ENCODE measurements around the gene NEDD4L. TPM values are rescaled to one million over a fixed set of nuclear protein-coding genes. Genes with fewer than 3 reads are reported as not detected.

NEDD4L gene
- total RNA-seq, 2 experiments from 2014 or later: 11.2 to 13.7 TPM

- TF ChIP-seq, protein P1, sequence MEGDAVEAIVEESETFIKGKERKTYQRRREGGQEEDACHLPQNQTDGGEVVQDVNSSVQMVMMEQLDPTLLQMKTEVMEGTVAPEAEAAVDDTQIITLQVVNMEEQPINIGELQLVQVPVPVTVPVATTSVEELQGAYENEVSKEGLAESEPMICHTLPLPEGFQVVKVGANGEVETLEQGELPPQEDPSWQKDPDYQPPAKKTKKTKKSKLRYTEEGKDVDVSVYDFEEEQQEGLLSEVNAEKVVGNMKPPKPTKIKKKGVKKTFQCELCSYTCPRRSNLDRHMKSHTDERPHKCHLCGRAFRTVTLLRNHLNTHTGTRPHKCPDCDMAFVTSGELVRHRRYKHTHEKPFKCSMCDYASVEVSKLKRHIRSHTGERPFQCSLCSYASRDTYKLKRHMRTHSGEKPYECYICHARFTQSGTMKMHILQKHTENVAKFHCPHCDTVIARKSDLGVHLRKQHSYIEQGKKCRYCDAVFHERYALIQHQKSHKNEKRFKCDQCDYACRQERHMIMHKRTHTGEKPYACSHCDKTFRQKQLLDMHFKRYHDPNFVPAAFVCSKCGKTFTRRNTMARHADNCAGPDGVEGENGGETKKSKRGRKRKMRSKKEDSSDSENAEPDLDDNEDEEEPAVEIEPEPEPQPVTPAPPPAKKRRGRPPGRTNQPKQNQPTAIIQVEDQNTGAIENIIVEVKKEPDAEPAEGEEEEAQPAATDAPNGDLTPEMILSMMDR (IDR thresholded peaks at IDR 0.05): no peak
- H3K27ac ChIP-seq (ENCODE audit: low read depth in 1 of 2, low read length in 2 of 2): no peak overlapping the region
- Mint-ChIP-seq H3K36me3 (ENCODE audit: low read depth) (no peaks in the 10 kb centered on the region), H3K4me1 (ENCODE audit: low read depth) (no peaks in the 10 kb centered on the region), H3K9me3 (no peaks in the 10 kb centered on the region), H3K27me3 (no peaks in the 10 kb centered on the region), H3K27ac (no peak overlapping the region), H3K4me3 (no peak overlapping the region)
- CTCF ChIA-PET: no interaction called here
- DNase-seq: no peak
- H3K9me3 ChIP-seq (ENCODE audit: control insufficient read depth in 1 of 2, insufficient read depth in 1 of 2, low read length in 2 of 2): no peaks in the 10 kb centered on the region
- intact Hi-C loops (cut with DNase I, micrococcal nuclease): loop anchor here in 1 of 2 experiments (10.0 kb wide), 1 partner anchor 375 kb away; no protein-coding TSS in a partner anchor
- H3K27me3 ChIP-seq (ENCODE audit: control insufficient read depth in 1 of 2, insufficient read depth in 2 of 2, low read length in 2 of 2): no peaks in the 10 kb centered on the region
- no peak for ATAC-seq (ENCODE audit: poor library complexity)
- H3K4me1 ChIP-seq (ENCODE audit: insufficient read depth, low read length): peaks cover 1% of the 10 kb centered on the region
- POLR2A ChIA-PET: no interaction called here
- H3K36me3 ChIP-seq (ENCODE audit: insufficient read depth, low read length): no peaks in the 10 kb centered on the region
- H3K4me3 ChIP-seq (ENCODE audit: low read length): no peak overlapping the region
These were observed 345.7 kb downstream of the NEDD4L start for GRCh38 chr18:58389745-58390144.

- no peak overlapping the region for H3K4me3 ChIP-seq (ENCODE audit: low read length)
- Mint-ChIP-seq H3K27ac (no peak overlapping the region), H3K4me3 (no peak overlapping the region), H3K36me3 (ENCODE audit: low read depth) (no peaks in the 10 kb centered on the region), H3K27me3 (no peaks in the 10 kb centered on the region), H3K4me1 (ENCODE audit: low read depth) (peaks cover 2% of the 10 kb centered on the region), H3K9me3 (no peaks in the 10 kb centered on the region)
- H3K36me3 ChIP-seq (ENCODE audit: insufficient read depth, low read length): no peaks in the 10 kb centered on the region
- TF ChIP-seq, protein P1 (IDR thresholded peaks at IDR 0.05): no peak
- H3K27me3 ChIP-seq (ENCODE audit: control insufficient read depth in 1 of 2, insufficient read depth in 2 of 2, low read length in 2 of 2): no peaks in the 10 kb centered on the region
- ATAC-seq (ENCODE audit: poor library complexity): no peak
- intact Hi-C loops (cut with DNase I, micrococcal nuclease): loop anchor here in 1 of 2 experiments (10.0 kb wide), 1 partner anchor 374 kb away; no protein-coding TSS in a partner anchor
- no peak for DNase-seq
- peaks cover 7% of the 10 kb centered on the region for H3K4me1 ChIP-seq (ENCODE audit: insufficient read depth, low read length)
- H3K27ac ChIP-seq (ENCODE audit: low read depth in 1 of 2, low read length in 2 of 2): no peak overlapping the region
- no peaks in the 10 kb centered on the region for H3K9me3 ChIP-seq (ENCODE audit: control insufficient read depth in 1 of 2, insufficient read depth in 1 of 2, low read length in 2 of 2)
- CTCF ChIA-PET: no interaction called here
- POLR2A ChIA-PET: no interaction called here
These were observed 346.4 kb downstream of the NEDD4L start for GRCh38 chr18:58390399-58390798.

- H3K27ac Mint-ChIP-seq: no peak overlapping the region
- intact Hi-C loops (cut with DNase I, micrococcal nuclease): loop anchor here in 1 of 2 experiments (10.0 kb wide), 1 partner anchor 373 kb away; no protein-coding TSS in a partner anchor
- H3K36me3 ChIP-seq (ENCODE audit: insufficient read depth, low read length): no peaks in the 10 kb centered on the region
- DNase-seq: no peak
- H3K4me3 ChIP-seq (ENCODE audit: low read length): no peak overlapping the region
- TF ChIP-seq, protein P1 (IDR thresholded peaks at IDR 0.05): no peak
- ChIA-PET POLR2A (no interaction called here), CTCF (no interaction called here)
- H3K4me1 ChIP-seq (ENCODE audit: insufficient read depth, low read length): peaks cover 8% of the 10 kb centered on the region
- H3K27me3 ChIP-seq (ENCODE audit: control insufficient read depth in 1 of 2, insufficient read depth in 2 of 2, low read length in 2 of 2): no peaks in the 10 kb centered on the region
- no peaks in the 10 kb centered on the region for H3K9me3 ChIP-seq (ENCODE audit: control insufficient read depth in 1 of 2, insufficient read depth in 1 of 2, low read length in 2 of 2)
- H3K9me3 Mint-ChIP-seq: no peaks in the 10 kb centered on the region
- ATAC-seq (ENCODE audit: poor library complexity): no peak
- no peaks in the 10 kb centered on the region for H3K27me3 Mint-ChIP-seq
- no peaks in the 10 kb centered on the region for H3K36me3 Mint-ChIP-seq (ENCODE audit: low read depth)
- H3K4me1 Mint-ChIP-seq (ENCODE audit: low read depth): peaks cover 11% of the 10 kb centered on the region
- no peak overlapping the region for H3K4me3 Mint-ChIP-seq
- no peak overlapping the region for H3K27ac ChIP-seq (ENCODE audit: low read depth in 1 of 2, low read length in 2 of 2)
These were observed 347.3 kb downstream of the NEDD4L start for GRCh38 chr18:58391231-58391825.

Data from CD4-positive, alpha-beta T cell (primary cell).